Activated T-helper 9 cell treated with anti-CD3 and anti-CD28 coated beads, Interleukin-2, amount 50 U/mL, for 16 hours (primary cell): ENCODE results near the gene SURF1.
"Not testable (repeated sequence)": the region's sequence is repeated elsewhere in the genome, so short reads cannot be mapped to it uniquely, and the experiment has no call there.

Experiments
- DNase-seq: peaks from one replicate; pipeline ENCODE4 v3.0.0-alpha.2; 2020; ENCODE audit warnings: low read depth

Gene SURF1

GRCh38 chr9:133322701-133323100, 33.6 kb downstream of the SURF1 start:
- no peak for DNase-seq

- DNase-seq = no peak
Measured at GRCh38 chr9:133321411-133321935, 34.8 kb downstream of the SURF1 start.

GRCh38 chr9:133320421-133320881, 35.8 kb downstream of the SURF1 start:
- no peak for DNase-seq

GRCh38 chr9:133317551-133317950, 38.7 kb downstream of the SURF1 start:
- not testable (repeated sequence) for DNase-seq

GRCh38 chr9:133315997-133316396, 40.3 kb downstream of the SURF1 start:
- no peak for DNase-seq

- DNase-seq = no peak
Measured at GRCh38 chr9:133309608-133310007, 46.7 kb downstream of the SURF1 start.

- no peak for DNase-seq
Measured at GRCh38 chr9:133307301-133307700, 49.0 kb downstream of the SURF1 start.

DNA sequence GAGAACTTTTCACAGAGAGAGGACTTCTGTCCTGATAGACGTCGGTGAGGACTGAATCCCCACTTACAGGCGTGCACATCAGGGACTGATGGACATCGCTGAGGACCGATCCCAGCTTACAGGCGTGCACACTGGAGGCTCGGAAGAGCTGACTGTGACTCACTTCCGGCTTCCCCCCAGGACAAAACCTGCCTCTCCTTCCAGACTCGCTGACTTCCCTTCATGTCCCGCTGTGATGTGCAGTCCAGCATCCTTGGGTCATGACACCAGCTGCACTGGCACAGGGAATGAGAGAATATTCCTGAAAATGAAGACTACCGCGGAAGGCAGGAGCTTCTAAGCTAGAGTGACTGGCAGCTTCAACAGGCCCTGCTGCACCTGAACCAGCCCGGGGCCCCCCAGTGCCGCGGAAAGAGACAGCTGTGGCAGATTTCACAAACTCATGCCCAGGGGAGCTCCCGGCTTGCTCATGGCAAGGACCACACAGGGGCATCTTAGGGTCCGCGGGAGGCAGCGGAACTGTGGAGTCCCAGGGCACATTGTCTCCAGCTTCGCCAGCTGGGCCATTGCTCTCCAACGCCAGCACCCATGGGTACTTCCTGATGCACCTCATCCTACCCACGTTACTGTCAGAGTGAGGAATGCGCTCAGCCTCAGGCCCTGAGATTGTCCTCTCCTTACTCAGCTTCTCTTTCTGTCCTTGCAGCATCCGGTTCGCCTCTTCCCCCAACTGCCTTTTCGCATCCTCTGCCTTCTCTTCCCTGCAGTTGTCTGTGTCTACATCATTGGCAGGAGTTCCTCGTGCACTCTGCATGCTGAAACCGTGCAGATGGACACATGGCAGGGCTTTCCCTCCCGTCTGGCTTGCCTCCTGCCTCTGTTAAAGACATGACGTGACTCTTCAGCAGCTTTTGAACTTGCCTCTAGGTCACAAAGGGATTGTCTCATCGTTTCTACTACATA, 49.8 kb downstream of the SURF1 start:
- no peak for DNase-seq

- no peak for DNase-seq
Measured at GRCh38 chr9:133305731-133306130, 50.6 kb downstream of the SURF1 start.

- DNase-seq = no peak
Measured at GRCh38 chr9:133304477-133305377, 51.6 kb downstream of the SURF1 start.

- DNase-seq = no peak
Measured at GRCh38 chr9:133304158-133304470, 52.2 kb downstream of the SURF1 start.

DNA sequence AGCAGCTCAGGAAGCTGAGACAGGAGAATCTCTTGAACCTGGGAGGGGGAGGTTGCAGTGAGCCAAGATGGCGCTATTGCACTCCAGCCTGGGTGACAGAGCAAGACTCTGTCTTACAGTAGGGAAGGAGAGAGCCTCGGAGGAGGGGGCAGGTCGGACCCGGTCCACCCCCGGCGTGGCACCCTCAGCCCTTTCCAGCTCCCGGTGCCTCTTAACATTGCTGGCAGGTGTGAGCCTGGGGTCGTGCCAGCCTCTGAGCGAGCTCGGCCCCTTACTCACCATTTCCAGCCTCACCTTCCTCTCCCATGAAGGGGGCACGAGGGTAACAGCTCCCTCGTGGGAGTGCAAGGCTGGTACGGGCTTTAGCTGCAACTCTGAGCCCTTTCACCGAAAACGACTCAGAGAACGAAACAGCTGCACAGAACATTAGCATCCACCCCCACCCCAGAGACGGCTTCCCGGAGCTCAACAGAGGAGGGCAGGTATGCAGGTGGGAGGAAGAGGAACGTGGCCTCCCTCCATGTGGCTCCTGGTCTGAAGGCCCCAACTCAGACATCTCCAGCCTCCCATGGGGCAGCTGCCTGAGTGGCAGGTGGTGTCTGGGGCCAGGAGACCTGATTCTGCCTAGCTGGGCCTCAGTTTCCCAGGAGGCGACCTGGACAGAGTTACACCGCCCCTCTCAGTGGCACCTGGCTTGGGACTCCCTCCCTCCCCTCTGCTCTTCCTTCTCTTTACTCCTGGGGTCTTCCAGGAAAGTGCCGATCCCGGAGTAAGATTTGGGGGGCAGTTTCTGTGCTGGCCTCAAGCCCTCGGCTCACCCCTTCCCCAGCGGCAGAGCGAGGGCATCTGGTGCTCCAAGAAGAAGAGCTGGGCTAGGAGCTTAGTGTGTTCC, 52.8 kb downstream of the SURF1 start:
- no peak for DNase-seq
